Prostate gland (tissue), 2 donors: ENCODE results near the gene ANXA1. TPM values are rescaled to one million over a fixed set of nuclear protein-coding genes. Genes with fewer than 3 reads are reported as not detected.
A peak's percentile ranks its signal among the peaks of the same experiment; 100 is the strongest.

Experiments
- DNase-seq: peaks from one replicate; pipeline ENCODE4 v3.0.0-alpha.2; 2019; ENCODE audit warnings: low spot score
- H3K27ac ChIP-seq, 2 donors: fragments of 200-600 bp; sonication (generic); 2 replicates each; pipeline ENCODE4 v1.5.1; 2017 to 2019
- H3K27me3 ChIP-seq: fragments of 200-600 bp; sonication (generic); replicated peaks from 2 replicates; pipeline ENCODE4 v1.5.1; 2019; ENCODE audit not compliant: insufficient read depth
- H3K36me3 ChIP-seq, 2 donors: fragments of 200-600 bp; sonication (generic); 1 replicate in 1 of 2; 2 replicates in 1 of 2; pipeline versions ENCODE4 v1.5.1 to v1.8.1; 2017 to 2019
- H3K4me1 ChIP-seq: fragments of 200-600 bp; sonication (generic); replicated peaks from 2 replicates; pipeline ENCODE4 v1.5.1; 2019
- H3K4me3 ChIP-seq, 2 donors: fragments of 200-600 bp; sonication (generic); 2 replicates each; pipeline ENCODE4 v1.5.1; 2017 to 2019
- H3K9me3 ChIP-seq: fragments of 200-600 bp; sonication (generic); 2 replicates; pipeline ENCODE4 v1.5.1; 2017
- CTCF ChIP-seq, 4 experiments: fragments of 200-600 bp in 2 of 4; fragments of 450-650 bp in 2 of 4; sonication (generic) in 2 of 4; IDR thresholded peaks; 1 replicate in 3 of 4; 2 replicates in 1 of 4; pipeline ENCODE4 v1.5.1; 2016 to 2019; ENCODE audit warnings: antibody characterized with exemption in 4 of 4, mild to moderate bottlenecking in 2 of 4, moderate library complexity in 2 of 4
- POLR2A ChIP-seq: fragments of 450-650 bp; IDR thresholded peaks from one replicate; pipeline ENCODE4 v1.6.1; 2016; ENCODE audit warnings: antibody characterized with exemption, mild to moderate bottlenecking
- POLR2AphosphoS5 ChIP-seq: sonication (generic); formaldehyde crosslinking; IDR thresholded peaks from one replicate; pipeline ENCODE4 v1.6.1; 2017; ENCODE audit warnings: antibody characterized with exemption
- WGBS: methylation state at CpG from one replicate; pipeline ENCODE4 v1.1.5; 2018; 5-methylcytosine and 5-hydroxymethylcytosine counted together
- intact Hi-C: fragments of 100-400 bp; cut with DNase I; formaldehyde crosslinking; loops from one replicate; pipeline ENCODE4 v1.14.2; 2022
- total RNA-seq, 2 donors: library from RNA; depleted of rRNA; stranded (reverse); fragments of >200 nt; gene quantifications; one replicate each; pipeline ENCODE4 v1.1.0, GENCODE V29; 2016

The ANXA1 gene
- total RNA-seq, 2 donors from 2014 or later: 65.3 to 341 TPM

GRCh38 chr9:73146111-73146815 lies 5.4 kb upstream of the ANXA1 start:
- H3K4me3 ChIP-seq: no peak overlapping the region
- WGBS: 72% methylated on average over 2 of the region's 2 CpGs
- intact Hi-C loops: no loop called here
- no peaks in the 10 kb centered on the region for H3K36me3 ChIP-seq
- no peak for TF ChIP-seq CTCF (IDR thresholded peaks at IDR 0.05)
- TF ChIP-seq POLR2AphosphoS5: no peak
- TF ChIP-seq POLR2A: no peak
- peaks cover 4% of the 10 kb centered on the region for H3K4me1 ChIP-seq
- peak overlapping the region in 1 of 2 donors; percentile 21 for H3K27ac ChIP-seq
- H3K9me3 ChIP-seq: no peaks in the 10 kb centered on the region
- no peaks in the 10 kb centered on the region for H3K27me3 ChIP-seq
- no peak for DNase-seq

DNA sequence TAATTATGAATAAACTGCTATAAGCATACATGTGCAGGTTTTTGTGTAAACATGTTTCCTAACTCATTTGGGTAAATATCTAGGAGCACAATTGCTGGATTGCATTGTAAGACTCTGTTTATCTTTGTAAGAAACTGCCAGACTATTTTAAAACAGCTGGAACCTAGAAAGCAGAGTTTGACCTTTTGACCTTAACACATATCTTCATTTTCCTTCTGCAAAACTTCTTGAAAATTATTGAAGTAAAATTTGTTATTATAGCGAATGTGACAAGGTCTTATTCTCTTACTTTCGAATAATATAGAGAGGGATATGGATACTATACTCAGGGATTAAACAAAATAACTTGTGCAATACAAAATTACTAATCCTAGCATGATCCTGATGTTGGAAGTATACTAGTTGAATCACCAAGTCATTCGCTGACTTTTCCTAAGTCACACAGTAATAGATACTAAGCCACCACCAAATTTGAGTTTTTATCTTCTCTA lies 3.2 kb upstream of the ANXA1 start:
- H3K4me1 ChIP-seq: peaks cover 4% of the 10 kb centered on the region

DNA sequence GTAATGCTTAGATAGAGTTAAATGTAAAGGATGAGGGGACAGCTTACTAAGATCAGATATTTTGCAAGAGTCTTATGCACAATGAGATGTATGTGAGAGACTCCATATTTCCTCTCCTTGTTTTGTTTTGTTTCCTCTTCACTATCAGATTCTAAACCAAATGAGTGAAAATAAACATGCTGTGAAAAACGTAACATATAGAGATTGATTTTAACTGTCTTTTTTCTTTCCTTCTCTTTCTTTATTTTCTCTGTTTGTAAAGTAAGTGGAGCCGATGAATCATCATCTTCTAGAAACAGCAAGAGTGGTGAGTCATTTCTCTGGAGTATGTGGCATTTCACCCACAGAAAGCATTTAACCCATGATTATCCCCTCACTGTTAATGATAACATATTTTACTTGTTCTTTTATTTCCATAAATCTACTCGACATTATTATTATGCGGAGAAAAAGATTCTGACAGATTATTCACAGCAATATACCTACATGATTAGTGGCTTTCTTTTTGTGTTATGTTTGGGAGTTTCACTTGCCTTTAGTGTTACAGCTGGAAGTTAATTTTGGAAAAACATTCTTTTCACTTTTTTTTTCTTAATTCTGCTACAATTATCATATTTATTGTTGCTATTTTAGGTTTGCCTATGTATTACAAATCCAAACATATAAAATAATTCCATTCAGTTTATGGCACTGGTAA lies 2.1 kb upstream of the ANXA1 start:
- Histone ChIP-seq H3K27ac (peak overlapping the region; percentile 21 to 75), H3K4me1 (peaks cover 4% of the 10 kb centered on the region), H3K36me3 (no peaks in the 10 kb centered on the region), H3K4me3 (no peak overlapping the region), H3K9me3 (no peaks in the 10 kb centered on the region), H3K27me3 (no peaks in the 10 kb centered on the region)
- WGBS: 22% methylated on average over 4 of the region's 4 CpGs
- DNase-seq: no peak
- intact Hi-C loops: no loop called here
- TF ChIP-seq POLR2A (no peak), POLR2AphosphoS5 (peak; percentile 70)

More for the DNA sequence above, 3.2 kb upstream of the ANXA1 start:
- Histone ChIP-seq H3K27ac (peak overlapping the region in 1 of 2 donors; percentile 75), H3K4me3 (no peak overlapping the region), H3K27me3 (no peaks in the 10 kb centered on the region), H3K9me3 (no peaks in the 10 kb centered on the region), H3K36me3 (no peaks in the 10 kb centered on the region)
- TF ChIP-seq POLR2A (no peak), POLR2AphosphoS5 (no peak), CTCF (IDR thresholded peaks at IDR 0.05) (no peak)
- 91% methylated on average over 3 of the region's 3 CpGs for WGBS
- DNase-seq: no peak
- intact Hi-C loops: no loop called here

- H3K4me1 ChIP-seq: peaks cover 7% of the 10 kb centered on the region
- intact Hi-C loops: no loop called here
- DNase-seq: no peak
- no peaks in the 10 kb centered on the region for H3K27me3 ChIP-seq
- TF ChIP-seq POLR2AphosphoS5 (no peak), CTCF (IDR thresholded peaks at IDR 0.05) (no peak), POLR2A (no peak)
- H3K4me3 ChIP-seq: peak overlapping the region; percentile 30 to 47
- H3K36me3 ChIP-seq: no peaks in the 10 kb centered on the region
- H3K9me3 ChIP-seq: no peaks in the 10 kb centered on the region
- peak overlapping the region; percentile 62 to 75 for H3K27ac ChIP-seq
Measured at GRCh38 chr9:73152543-73152844, 829 bp downstream of the ANXA1 start.

DNA sequence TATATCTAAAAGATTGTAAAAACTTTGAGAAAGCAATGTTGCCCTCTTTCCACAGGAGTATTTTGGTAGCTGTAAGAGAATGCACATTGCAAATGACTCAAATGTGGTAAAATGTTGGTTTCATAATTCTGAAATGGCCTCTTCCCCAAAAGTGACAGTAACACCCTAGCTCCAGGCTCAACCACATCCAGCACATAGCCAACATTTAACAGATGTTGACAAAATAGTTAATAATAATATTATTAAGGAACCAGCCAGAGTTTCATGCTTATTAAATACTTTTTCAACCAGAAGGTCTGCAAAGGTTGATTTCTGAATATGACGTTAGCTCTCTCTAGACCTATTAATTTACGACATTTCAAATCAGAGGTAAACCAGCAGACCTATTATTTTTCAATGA lies 1.3 kb downstream of the ANXA1 start:
- no peak for TF ChIP-seq CTCF (IDR thresholded peaks at IDR 0.05)
- TF ChIP-seq POLR2AphosphoS5: no peak
- no peak for TF ChIP-seq POLR2A
- Histone ChIP-seq H3K36me3 (no peaks in the 10 kb centered on the region), H3K4me1 (peaks cover 7% of the 10 kb centered on the region), H3K4me3 (peak overlapping the region; percentile 30 to 47), H3K9me3 (no peaks in the 10 kb centered on the region), H3K27me3 (no peaks in the 10 kb centered on the region), H3K27ac (peak overlapping the region; percentile 62 to 75)
- no peak for DNase-seq
- WGBS: 35% methylated on average over 2 of the region's 2 CpGs
- intact Hi-C loops: no loop called here
